Karpas-422 (cell line): ENCODE measurements around the gene HOMEZ. TPM values are rescaled to one million over a fixed set of nuclear protein-coding genes. Genes with fewer than 3 reads are reported as not detected.
A peak's percentile ranks its signal among the peaks of the same experiment; 100 is the strongest.

Experiments
- DNase-seq: peaks from one replicate; pipeline ENCODE4 v3.0.0-alpha.2; 2015
- H2AFZ ChIP-seq: fragments of 200-600 bp; sonication (generic); 2 replicates; pipeline ENCODE4 v1.6.1; 2014; ENCODE audit warnings: antibody characterized with exemption, low read length, mixed read lengths
- H3K27ac ChIP-seq: fragments of 200-600 bp; sonication (generic); 2 replicates; pipeline ENCODE4 v1.5.1; 2014; ENCODE audit warnings: mild to moderate bottlenecking, low read length, moderate library complexity
- H3K27me3 ChIP-seq: fragments of 200-600 bp; sonication (generic); 2 replicates; pipeline ENCODE4 v1.6.1; 2014; ENCODE audit warnings: low read length, mixed read lengths
- H3K36me3 ChIP-seq: fragments of 200-600 bp; sonication (generic); 2 replicates; pipeline ENCODE4 v1.6.1; 2014; ENCODE audit warnings: low read length, mixed read lengths; ENCODE audit not compliant: insufficient read depth
- H3K4me1 ChIP-seq: fragments of 200-600 bp; sonication (generic); 2 replicates; pipeline ENCODE4 v1.6.1; 2014; ENCODE audit warnings: mild to moderate bottlenecking, low read length, mixed read lengths
- H3K4me2 ChIP-seq: fragments of 200-600 bp; sonication (generic); 2 replicates; pipeline ENCODE4 v1.6.1; 2014; ENCODE audit warnings: low read length, low read depth, mild to moderate bottlenecking; ENCODE audit not compliant: poor library complexity, severe bottlenecking
- H3K4me3 ChIP-seq: fragments of 200-600 bp; sonication (generic); 2 replicates; pipeline ENCODE4 v1.5.1; 2014; ENCODE audit warnings: mild to moderate bottlenecking, antibody characterized with exemption, low read length, mixed read lengths
- H3K79me2 ChIP-seq: fragments of 200-600 bp; sonication (generic); 2 replicates; pipeline ENCODE4 v1.6.1; 2014; ENCODE audit warnings: mild to moderate bottlenecking, low read length, mixed read lengths
- H3K9ac ChIP-seq: fragments of 200-600 bp; sonication (generic); 2 replicates; pipeline ENCODE4 v1.6.0; 2014; ENCODE audit warnings: low read length
- H3K9me2 ChIP-seq: fragments of 200-600 bp; sonication (generic), shearing (Covaris generic); replicated peaks from 2 replicates; pipeline ENCODE4 v1.6.0; 2014; ENCODE audit warnings: mild to moderate bottlenecking, low read length, moderate library complexity; ENCODE audit not compliant: insufficient read depth
- H3K9me3 ChIP-seq: fragments of 300-700, 200-600 bp; sonication (generic); 2 replicates; pipeline ENCODE4 v1.6.1; 2014; ENCODE audit warnings: low read length, mixed read lengths
- H4K20me1 ChIP-seq: fragments of 200-600 bp; sonication (generic); 2 replicates; pipeline ENCODE4 v1.6.1; 2014; ENCODE audit warnings: mild to moderate bottlenecking, antibody characterized with exemption, low read length, low read depth; ENCODE audit not compliant: insufficient read depth
- total RNA-seq: library from RNA; depleted of rRNA; stranded (reverse); fragments of >200 nt; shearing (Covaris generic); gene quantifications from 2 replicates; pipeline ENCODE4 v1.2.3, GENCODE V29; 2014; ENCODE audit warnings: low replicate concordance

Gene HOMEZ
- total RNA-seq, 1 experiment from 2014 or later = 12.7 TPM

GRCh38 chr14:23323838-23324454, 38.0 kb upstream of the HOMEZ start:
- Histone ChIP-seq H3K9me2 (no peaks in the 10 kb centered on the region), H4K20me1 (peaks cover 6% of the 10 kb centered on the region; the same call in 1 of the 2 replicates), H3K4me2 (peak overlapping the region; percentile 85), H3K9ac (no peak overlapping the region), H3K9me3 (no peaks in the 10 kb centered on the region), H3K4me3 (no peak overlapping the region), H3K27me3 (no peaks in the 10 kb centered on the region), H3K4me1 (peaks cover 34% of the 10 kb centered on the region), H3K27ac (no peak overlapping the region; the same call in 1 of the 2 replicates), H3K36me3 (peaks cover 28% of the 10 kb centered on the region), H2AFZ (no peak overlapping the region), H3K79me2 (peaks cover 30% of the 10 kb centered on the region)
- no peak for DNase-seq

GRCh38 chr14:23322568-23323517, 36.9 kb upstream of the HOMEZ start:
- H3K4me2 ChIP-seq = peak overlapping the region; percentile 85
- peaks cover 28% of the 10 kb centered on the region for H3K36me3 ChIP-seq
- H3K4me1 ChIP-seq = peaks cover 34% of the 10 kb centered on the region
- H3K79me2 ChIP-seq = peaks cover 30% of the 10 kb centered on the region
- H4K20me1 ChIP-seq = peaks cover 6% of the 10 kb centered on the region; the same call in 1 of the 2 replicates
- peak overlapping the region; percentile 92 for H3K9ac ChIP-seq
- H3K9me2 ChIP-seq = no peaks in the 10 kb centered on the region
- H3K27me3 ChIP-seq = no peaks in the 10 kb centered on the region
- H3K4me3 ChIP-seq = peak overlapping the region; percentile 86
- no peaks in the 10 kb centered on the region for H3K9me3 ChIP-seq
- peak overlapping the region; percentile 59 for H3K27ac ChIP-seq
- H2AFZ ChIP-seq = no peak overlapping the region
- DNase-seq = no peak

GRCh38 chr14:23321572-23322547, 35.9 kb upstream of the HOMEZ start:
- Histone ChIP-seq H3K4me3 (peak overlapping the region; percentile 86), H3K27ac (peak overlapping the region; percentile 59), H3K36me3 (peaks cover 28% of the 10 kb centered on the region), H3K9ac (peak overlapping the region; percentile 92), H2AFZ (no peak overlapping the region), H4K20me1 (peaks cover 6% of the 10 kb centered on the region; the same call in 1 of the 2 replicates), H3K27me3 (no peaks in the 10 kb centered on the region), H3K9me2 (no peaks in the 10 kb centered on the region), H3K79me2 (peaks cover 30% of the 10 kb centered on the region), H3K4me2 (peak overlapping the region; percentile 85), H3K9me3 (no peaks in the 10 kb centered on the region), H3K4me1 (peaks cover 34% of the 10 kb centered on the region)
- peak; percentile 83 for DNase-seq

DNA sequence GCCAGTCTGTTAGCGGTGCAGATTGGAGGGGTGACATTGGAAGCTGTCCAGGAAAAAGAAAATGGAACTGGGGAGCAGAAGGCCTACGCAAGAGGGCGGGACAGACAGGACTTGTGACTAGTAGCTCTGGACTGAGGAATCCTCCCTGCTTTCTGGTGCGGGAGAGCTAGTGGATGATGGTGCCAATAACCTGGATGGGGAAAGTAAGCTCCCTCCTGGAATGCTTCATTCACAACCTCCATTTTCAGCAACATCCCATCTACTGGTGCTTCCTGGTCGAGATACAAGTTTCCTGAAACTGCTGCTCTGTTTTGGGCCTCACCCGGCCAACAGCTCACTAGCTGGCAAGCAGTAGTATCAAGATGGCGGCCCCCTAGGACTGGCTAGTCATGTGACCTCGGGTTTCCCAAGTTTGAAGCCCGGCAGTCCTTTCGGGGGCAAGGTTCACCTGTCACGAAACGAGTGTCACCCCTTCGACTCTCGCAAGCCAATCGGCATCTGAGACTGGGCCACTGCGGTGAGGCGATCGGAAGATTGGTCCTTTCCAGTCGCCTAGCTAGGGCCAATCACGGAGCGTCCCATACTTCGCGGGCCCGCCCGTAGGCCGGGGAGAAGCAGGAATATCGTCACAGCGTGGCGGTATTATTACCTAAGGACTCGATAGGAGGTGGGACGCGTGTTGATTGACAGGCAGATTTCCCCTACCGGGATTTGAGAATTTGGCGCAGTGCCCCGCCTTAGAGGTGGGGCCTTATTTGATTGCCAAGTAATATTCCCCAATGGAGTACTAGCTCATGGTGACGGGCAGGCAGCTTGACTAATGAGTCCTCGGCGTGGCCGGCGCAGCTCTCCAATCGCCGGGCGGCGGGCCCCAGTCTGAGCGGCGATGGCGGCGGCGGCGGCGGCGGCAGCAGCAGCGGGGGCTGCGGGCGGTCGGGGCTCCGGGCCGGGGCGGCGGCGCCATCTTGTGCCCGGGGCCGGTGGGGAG, 34.9 kb upstream of the HOMEZ start, which contains the start of gene PABPN1:
Gene PABPN1 (plus strand): TSS at position 874 of the 988 bp plus-strand sequence. CDS start 13 bp downstream, at position 887.
- Histone ChIP-seq H2AFZ (0 out of 2 replicates have a peak within 1 kb of the TSS, but pooled peaks have one; percentile 8), H3K9me2 (no peaks in the 10 kb centered on the region), H3K79me2 (peaks cover 30% of the 10 kb centered on the region), H3K4me3 (peak within 1 kb of the TSS; percentile 86), H3K9me3 (no peaks in the 10 kb centered on the region), H3K27ac (peak within 1 kb of the TSS; percentile 59), H3K27me3 (no peaks in the 10 kb centered on the region), H3K4me2 (peak within 1 kb of the TSS; percentile 85), H4K20me1 (peaks cover 6% of the 10 kb centered on the region; the same call in 1 of the 2 replicates), H3K36me3 (peaks cover 28% of the 10 kb centered on the region), H3K9ac (peak within 1 kb of the TSS; percentile 92), H3K4me1 (peaks cover 34% of the 10 kb centered on the region)
- DNase-seq = peak; percentile 100

- peaks cover 26% of the 10 kb centered on the region for H3K36me3 ChIP-seq
- H3K9me3 ChIP-seq = no peaks in the 10 kb centered on the region
- H4K20me1 ChIP-seq = peaks cover 6% of the 10 kb centered on the region; the same call in 1 of the 2 replicates
- peaks cover 30% of the 10 kb centered on the region for H3K79me2 ChIP-seq
- H3K4me2 ChIP-seq = peak overlapping the region; percentile 83
- 0 out of 2 replicates have a peak overlapping the region, but pooled peaks have one; percentile 8 for H2AFZ ChIP-seq
- peak overlapping the region; percentile 71 for H3K9ac ChIP-seq
- H3K4me1 ChIP-seq = peaks cover 34% of the 10 kb centered on the region
- H3K9me2 ChIP-seq = no peaks in the 10 kb centered on the region
- no peak for DNase-seq
- peak overlapping the region; percentile 69 for H3K4me3 ChIP-seq
- peak overlapping the region; percentile 55 for H3K27ac ChIP-seq
- H3K27me3 ChIP-seq = no peaks in the 10 kb centered on the region
Observed at GRCh38 chr14:23319746-23320583, 34.0 kb upstream of the HOMEZ start.

GRCh38 chr14:23316300-23316699, 30.4 kb upstream of the HOMEZ start:
- H3K79me2 ChIP-seq = peaks cover 7% of the 10 kb centered on the region; the same call in 1 of the 2 replicates
- no peak overlapping the region for H3K4me2 ChIP-seq
- H3K4me1 ChIP-seq = peaks cover 14% of the 10 kb centered on the region
- no peak for DNase-seq
- no peak overlapping the region for H3K4me3 ChIP-seq
- no peaks in the 10 kb centered on the region for H4K20me1 ChIP-seq
- no peaks in the 10 kb centered on the region for H3K9me2 ChIP-seq
- no peaks in the 10 kb centered on the region for H3K9me3 ChIP-seq
- no peak overlapping the region for H3K27ac ChIP-seq
- no peak overlapping the region for H3K9ac ChIP-seq
- H3K36me3 ChIP-seq = no peaks in the 10 kb centered on the region
- no peaks in the 10 kb centered on the region for H3K27me3 ChIP-seq
- H2AFZ ChIP-seq = no peak overlapping the region
